ENCODE data around the gene POLR3H. TPM values are rescaled to one million over a fixed set of nuclear protein-coding genes. Genes with fewer than 3 reads are reported as not detected.
A peak's percentile ranks its signal among the peaks of the same experiment; 100 is the strongest.
"Not testable (repeated sequence)": the region's sequence is repeated elsewhere in the genome, so short reads cannot be mapped to it uniquely, and the experiment has no call there.

The POLR3H gene
- polyA plus RNA-seq (ENCODE audit: insufficient read length in 12 of 12) = 10 to 100 TPM in 11 of 12 donors, not detected in 1; 16.5 to 27.3 (median 20.3) TPM
- long read RNA-seq, donor 1, full-length matches to known transcripts = 2 of 7 reads
- long read RNA-seq, donor 1, partial matches to known transcripts = 5 of 7 reads
- long read RNA-seq, donor 1, other reads (novel, unspliced or antisense) = 0 of 7 reads
- long read RNA-seq, donor 2, full-length matches to known transcripts = 8 of 8 reads
- long read RNA-seq, donor 2, partial matches to known transcripts = 0 of 8 reads
- long read RNA-seq, donor 2, other reads (novel, unspliced or antisense) = 0 of 8 reads
- long read RNA-seq, donor 3, full-length matches to known transcripts = 2 of 2 reads
- long read RNA-seq, donor 3, partial matches to known transcripts = 0 of 2 reads
- long read RNA-seq, donor 3, other reads (novel, unspliced or antisense) = 0 of 2 reads
- long read RNA-seq, donor 4, full-length matches to known transcripts = 3 of 3 reads
- long read RNA-seq, donor 4, partial matches to known transcripts = 0 of 3 reads
- long read RNA-seq, donor 4, other reads (novel, unspliced or antisense) = 0 of 3 reads
- long read RNA-seq, donor 5, full-length matches to known transcripts = 11 of 11 reads
- long read RNA-seq, donor 5, partial matches to known transcripts = 0 of 11 reads
- long read RNA-seq, donor 5, other reads (novel, unspliced or antisense) = 0 of 11 reads
- long read RNA-seq, donor 6, full-length matches to known transcripts = 6 of 6 reads
- long read RNA-seq, donor 6, partial matches to known transcripts = 0 of 6 reads
- long read RNA-seq, donor 6, other reads (novel, unspliced or antisense) = 0 of 6 reads
- long read RNA-seq, donor 7, full-length matches to known transcripts = 4 of 4 reads
- long read RNA-seq, donor 7, partial matches to known transcripts = 0 of 4 reads
- long read RNA-seq, donor 7, other reads (novel, unspliced or antisense) = 0 of 4 reads
- long read RNA-seq, donor 8, full-length matches to known transcripts = 10 of 223 reads
- long read RNA-seq, donor 8, partial matches to known transcripts = 213 of 223 reads
- long read RNA-seq, donor 8, other reads (novel, unspliced or antisense) = 0 of 223 reads
- long read RNA-seq, donor 9, full-length matches to known transcripts = 3 of 3 reads
- long read RNA-seq, donor 9, partial matches to known transcripts = 0 of 3 reads
- long read RNA-seq, donor 9, other reads (novel, unspliced or antisense) = 0 of 3 reads
- long read RNA-seq, donor 10, full-length matches to known transcripts = 5 of 5 reads
- long read RNA-seq, donor 10, partial matches to known transcripts = 0 of 5 reads
- long read RNA-seq, donor 10, other reads (novel, unspliced or antisense) = 0 of 5 reads
- long read RNA-seq, donor 11, full-length matches to known transcripts = 4 of 4 reads
- long read RNA-seq, donor 11, partial matches to known transcripts = 0 of 4 reads
- long read RNA-seq, donor 11, other reads (novel, unspliced or antisense) = 0 of 4 reads

GRCh38 chr22:41543854-41544670, at the start of gene POLR3H:
POLR3H (minus strand) TSS chr22:41544470; CDS start chr22:41544101, 369 bp downstream.
- peak; percentile 98 for DNase-seq

GRCh38 chr22:41593336-41593960, 49.2 kb upstream of the POLR3H start:
- DNase-seq = not testable (repeated sequence)

GRCh38 chr22:41589391-41590241, 45.3 kb upstream of the POLR3H start, which contains the start of gene PMM1:
PMM1 (minus strand) TSS chr22:41589840; CDS start chr22:41589805, 35 bp downstream.
- DNase-seq = peak; percentile 100

- no peak for DNase-seq
These were observed 43.1 kb upstream of the POLR3H start for GRCh38 chr22:41587347-41587723.

GRCh38 chr22:41585898-41586297, 41.6 kb upstream of the POLR3H start:
- no peak for DNase-seq

- DNase-seq = no peak
These were observed 40.6 kb upstream of the POLR3H start for GRCh38 chr22:41584881-41585280.

- no peak for DNase-seq
These were observed 38.4 kb upstream of the POLR3H start for GRCh38 chr22:41582694-41583093.

GRCh38 chr22:41579997-41580355, 35.7 kb upstream of the POLR3H start:
- no peak for DNase-seq

GRCh38 chr22:41579297-41579996, 35.2 kb upstream of the POLR3H start:
- no peak for DNase-seq

- DNase-seq = no peak
These were observed 34.5 kb upstream of the POLR3H start for GRCh38 chr22:41578818-41579217.

GRCh38 chr22:41578114-41578513, 33.8 kb upstream of the POLR3H start:
- DNase-seq = no peak

- no peak for DNase-seq
These were observed 32.6 kb upstream of the POLR3H start for GRCh38 chr22:41576877-41577276.

GRCh38 chr22:41575533-41575932, 31.3 kb upstream of the POLR3H start:
- no peak for DNase-seq

- peak; percentile 64 for DNase-seq
These were observed 30.6 kb upstream of the POLR3H start for GRCh38 chr22:41574847-41575381.

GRCh38 chr22:41573677-41574076, 29.4 kb upstream of the POLR3H start:
- no peak for DNase-seq

GRCh38 chr22:41572305-41572704, 28.0 kb upstream of the POLR3H start:
- DNase-seq = not testable (repeated sequence)

GRCh38 chr22:41571786-41572185, 27.5 kb upstream of the POLR3H start:
- DNase-seq = no peak

GRCh38 chr22:41570221-41570620, 26.0 kb upstream of the POLR3H start:
- no peak for DNase-seq
